Measurements from ENCODE around the gene EEF1A2.
A peak's percentile ranks its signal among the peaks of the same experiment; 100 is the strongest.

EEF1A2 gene

DNA sequence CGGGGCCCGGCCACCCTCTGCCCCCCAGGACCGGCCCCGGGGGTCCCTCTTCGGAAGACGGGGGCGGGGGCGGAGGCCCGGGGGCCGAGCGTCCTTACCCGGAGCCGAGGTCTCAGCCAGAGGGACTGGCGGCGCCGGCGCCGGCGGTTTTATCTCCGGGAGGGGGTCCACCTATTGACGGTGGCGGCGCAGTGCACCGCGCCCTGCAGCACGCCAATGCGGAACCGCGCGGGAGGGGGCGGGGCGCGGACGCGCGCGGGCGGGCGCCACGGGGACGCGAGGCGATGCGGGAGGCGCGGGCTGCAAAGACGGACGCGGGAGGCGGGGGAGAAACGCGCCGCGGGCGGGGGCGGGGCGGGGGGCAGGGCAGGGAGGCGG is at the start of gene EEF1A2:
EEF1A2 (minus strand) TSS at position 124 of the 378 bp plus-strand sequence. CDS start 1,320 bp downstream, outside the sequence.
- DNase-seq = no peak

DNA sequence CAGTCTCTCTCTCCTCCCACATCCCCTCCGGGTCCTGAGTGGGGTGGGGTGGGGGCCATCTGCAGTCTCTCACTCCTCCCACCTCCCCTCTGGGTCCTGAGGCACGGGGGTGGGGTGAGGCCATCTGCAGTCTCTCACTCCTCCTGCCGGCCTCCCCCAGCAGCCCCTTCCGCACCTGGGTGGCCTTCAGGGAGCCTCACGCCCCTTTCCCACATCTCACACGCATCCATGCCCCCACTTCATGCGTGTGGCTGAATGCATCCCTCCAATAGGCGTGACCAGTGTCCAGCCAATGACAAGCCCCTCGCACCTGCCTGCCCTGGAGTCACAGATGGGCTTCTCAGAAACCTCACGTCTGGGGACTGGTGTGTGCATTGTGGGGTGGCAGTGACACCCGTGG is 49.7 kb upstream of the EEF1A2 start:
- DNase-seq = no peak

DNA sequence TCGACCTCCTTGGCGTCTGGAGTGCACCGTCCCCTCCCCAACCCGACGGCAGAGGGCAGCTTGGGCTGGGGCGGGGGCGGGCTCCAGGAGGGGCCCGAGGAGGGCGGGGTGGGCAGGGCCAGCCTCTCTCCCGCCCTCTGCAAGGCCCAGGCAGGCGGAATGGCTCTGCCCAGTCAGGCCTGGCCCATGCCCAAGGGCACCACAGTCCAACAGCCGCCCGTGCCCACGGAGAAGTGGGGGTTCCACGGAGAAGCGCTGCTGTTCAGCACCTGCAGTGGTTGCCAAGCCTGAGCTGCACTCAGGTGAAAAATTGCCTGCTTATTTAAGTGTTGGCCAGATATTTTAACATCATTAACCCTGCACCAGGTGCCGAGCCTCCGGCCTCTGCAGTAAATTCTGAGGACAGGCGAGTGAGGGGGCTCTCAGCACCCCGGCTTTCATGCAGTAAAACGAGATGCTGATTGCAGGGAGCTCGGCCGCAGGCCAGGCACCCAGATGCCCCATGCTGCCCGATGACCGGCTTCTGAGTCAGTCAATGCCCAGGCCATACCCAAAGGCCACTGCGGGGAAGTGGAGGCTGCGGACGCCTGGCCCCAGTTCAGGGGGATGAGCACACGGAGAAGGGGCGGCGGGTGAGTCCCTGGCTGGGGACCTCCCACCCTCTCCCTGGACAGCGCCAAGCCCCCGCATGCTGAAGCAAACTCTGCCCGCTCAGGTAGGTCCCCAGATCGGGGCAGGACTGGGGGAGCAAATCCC is 49.0 kb upstream of the EEF1A2 start, which contains the start of gene SRMS:
SRMS (minus strand) TSS at position 25 of the 756 bp plus-strand sequence. CDS start 286 bp downstream, outside the sequence.
- no peak for DNase-seq

- DNase-seq = no peak
These were observed 48.3 kb upstream of the EEF1A2 start for GRCh38 chr20:63546956-63547724.

DNA sequence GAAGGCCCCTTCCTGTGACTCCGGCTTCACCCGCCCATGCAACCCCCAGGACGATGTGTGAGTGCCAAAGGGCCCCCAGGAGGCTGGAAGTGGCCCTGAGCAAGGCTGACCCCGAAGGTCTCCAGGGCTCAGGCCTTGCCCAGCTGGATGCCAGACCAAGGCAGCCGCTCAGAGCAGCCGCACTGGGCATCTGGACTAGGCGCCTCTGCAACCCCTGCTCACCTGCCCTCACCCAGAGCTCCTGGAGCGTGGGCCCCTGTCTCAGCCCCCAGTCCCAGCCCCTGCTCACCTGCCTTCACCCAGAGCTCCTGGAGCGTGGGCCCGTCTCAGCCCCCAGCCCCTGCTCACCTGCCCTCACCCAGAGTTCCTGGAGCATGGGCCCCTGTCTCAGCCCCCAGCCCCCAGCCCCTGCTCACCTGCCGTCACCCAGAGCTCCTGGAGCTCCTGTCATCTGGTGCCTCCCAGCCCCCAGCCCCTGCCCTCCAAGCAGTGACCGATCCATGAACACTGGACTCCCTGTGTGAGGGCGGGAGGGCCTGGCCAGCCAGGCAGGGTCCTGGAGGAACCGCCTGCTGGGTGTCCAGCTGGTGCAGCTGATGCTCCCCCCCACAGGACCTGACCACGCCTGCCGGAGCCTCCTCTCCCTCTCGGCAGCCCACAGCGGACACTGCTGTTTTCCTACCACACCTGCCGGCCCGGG is 47.5 kb upstream of the EEF1A2 start:
- no peak for DNase-seq

GRCh38 chr20:63545814-63546213 is 46.9 kb upstream of the EEF1A2 start:
- DNase-seq = no peak

GRCh38 chr20:63544958-63545516 is 46.2 kb upstream of the EEF1A2 start:
- no peak for DNase-seq

GRCh38 chr20:63544241-63544957 is 45.5 kb upstream of the EEF1A2 start:
- DNase-seq = no peak

GRCh38 chr20:63543733-63544132 is 44.9 kb upstream of the EEF1A2 start:
- no peak for DNase-seq

- no peak for DNase-seq
These were observed 44.2 kb upstream of the EEF1A2 start for GRCh38 chr20:63543131-63543530.

DNA sequence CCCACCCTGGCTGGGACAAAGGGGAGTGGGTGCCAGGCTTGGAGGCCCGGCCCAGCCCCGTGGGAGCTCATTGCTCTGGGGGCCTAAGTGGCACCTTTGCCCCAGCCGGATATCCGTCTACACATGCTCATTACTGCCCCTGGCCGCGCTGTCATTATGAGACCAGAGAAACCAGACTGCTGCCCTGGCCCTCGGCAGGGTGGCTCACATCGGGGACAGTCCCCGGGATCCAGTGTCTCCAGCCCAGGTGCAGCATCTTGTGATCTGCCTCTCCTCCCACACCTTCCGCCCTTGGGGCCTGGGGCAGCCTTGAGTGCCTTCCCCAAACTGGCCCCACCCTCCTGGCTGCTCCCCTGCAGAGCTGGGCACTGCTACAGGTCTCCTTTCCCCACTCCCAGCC is 43.8 kb upstream of the EEF1A2 start:
- no peak for DNase-seq

GRCh38 chr20:63542031-63542559 is 43.2 kb upstream of the EEF1A2 start:
- no peak for DNase-seq

DNA sequence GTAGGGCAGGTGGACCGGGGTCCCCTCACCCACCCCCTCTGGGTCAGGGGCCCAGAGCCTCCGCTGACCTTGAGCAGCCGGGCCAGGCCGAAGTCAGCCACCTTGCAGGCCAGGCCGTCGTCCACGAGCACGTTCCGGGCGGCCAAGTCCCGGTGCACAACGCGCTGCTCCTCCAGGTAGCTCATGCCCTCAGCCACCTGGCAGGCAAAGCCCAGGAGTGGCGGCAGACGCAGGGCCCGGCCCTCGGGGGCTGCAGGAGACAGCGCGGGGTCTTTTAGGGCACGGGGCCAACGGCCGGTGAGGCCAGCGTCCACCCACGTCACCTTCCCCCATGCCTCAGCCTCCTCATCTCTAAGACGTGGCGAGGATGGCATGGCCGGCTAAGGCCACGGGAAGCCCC is 42.5 kb upstream of the EEF1A2 start:
- no peak for DNase-seq

DNA sequence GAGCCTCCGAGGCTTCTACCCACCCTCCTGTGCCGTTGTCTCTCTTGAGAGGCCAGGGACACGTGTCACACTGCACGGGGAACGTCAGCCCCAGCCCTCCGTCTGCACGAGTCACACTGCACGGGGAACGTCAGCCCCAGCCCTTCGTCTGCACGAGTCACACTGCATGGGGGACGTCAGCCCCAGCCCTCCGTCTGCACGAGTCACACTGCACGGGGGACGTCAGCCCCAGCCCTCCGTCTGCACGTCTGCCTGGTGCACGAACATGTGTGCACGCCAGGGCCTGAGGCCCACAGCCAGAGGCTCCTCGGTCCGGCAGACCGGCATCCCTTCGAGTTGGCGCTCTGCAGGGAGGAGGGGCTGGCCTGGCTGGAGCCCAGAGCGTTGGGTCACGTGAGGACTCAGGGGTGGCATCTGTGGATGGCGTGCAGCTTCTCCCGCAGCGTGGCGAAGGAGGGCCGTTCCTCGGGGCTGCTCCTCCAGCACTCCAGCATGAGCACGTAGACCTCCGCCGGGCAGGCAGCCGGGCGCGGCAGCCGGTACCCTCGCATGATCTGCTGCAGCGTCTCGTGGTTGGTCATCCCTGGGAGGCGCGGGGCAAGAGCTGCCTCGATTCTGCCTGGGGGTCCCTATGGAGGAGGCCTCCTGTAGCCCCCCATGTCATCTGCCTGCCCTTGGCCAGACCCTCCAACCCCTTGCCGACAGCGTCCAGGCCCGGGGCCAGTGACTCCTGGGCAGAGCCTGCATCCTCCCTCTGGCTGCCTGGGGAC is 41.7 kb upstream of the EEF1A2 start:
- peak in 1 of 2 donors; percentile 37 for DNase-seq

DNA sequence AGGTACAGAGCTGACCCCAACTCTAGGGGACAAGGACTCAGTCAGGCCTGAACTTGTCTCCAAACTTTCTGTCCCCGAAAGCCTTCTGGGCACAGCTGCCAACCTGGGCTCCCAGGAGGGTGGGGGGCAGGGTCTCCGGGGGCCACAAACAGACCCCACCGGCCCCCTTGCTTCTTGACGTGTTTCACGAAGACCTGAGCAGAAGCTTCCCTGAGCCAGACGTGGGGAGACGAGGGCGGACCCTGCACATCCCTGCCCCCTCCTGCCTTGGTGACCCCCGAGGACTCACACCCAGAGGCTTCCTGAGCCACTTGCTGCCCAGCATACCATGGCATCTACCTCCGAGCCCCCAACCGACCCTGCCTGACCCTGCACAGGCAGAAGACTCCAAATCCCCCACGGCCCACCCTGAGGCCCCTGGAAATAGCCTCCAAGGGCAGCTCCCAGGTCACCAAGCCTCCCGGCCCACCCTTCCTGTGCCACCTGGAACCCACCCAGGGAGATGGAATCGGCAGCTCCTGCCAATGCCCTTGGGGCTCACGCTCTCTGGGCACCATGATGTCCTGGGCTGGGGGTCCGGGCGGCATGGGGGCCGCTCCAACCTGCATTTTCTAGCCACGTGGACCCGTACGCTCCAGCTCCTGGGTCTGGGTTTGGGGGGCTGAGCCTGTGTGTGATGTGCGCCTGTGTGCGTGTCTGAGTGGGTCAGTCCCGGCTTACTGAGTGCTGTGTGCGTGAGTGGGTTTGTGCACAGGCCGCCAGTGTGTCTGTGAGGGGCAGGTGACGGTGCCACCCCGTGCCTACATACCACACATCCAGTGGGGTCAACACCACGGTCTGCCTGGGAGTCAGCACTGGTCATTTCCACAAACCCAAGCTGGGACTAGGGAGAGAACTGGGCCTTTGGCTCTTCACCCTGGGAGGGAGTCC is 40.8 kb upstream of the EEF1A2 start:
- DNase-seq = no peak

GRCh38 chr20:63539092-63539430 is 40.2 kb upstream of the EEF1A2 start:
- no peak for DNase-seq

DNA sequence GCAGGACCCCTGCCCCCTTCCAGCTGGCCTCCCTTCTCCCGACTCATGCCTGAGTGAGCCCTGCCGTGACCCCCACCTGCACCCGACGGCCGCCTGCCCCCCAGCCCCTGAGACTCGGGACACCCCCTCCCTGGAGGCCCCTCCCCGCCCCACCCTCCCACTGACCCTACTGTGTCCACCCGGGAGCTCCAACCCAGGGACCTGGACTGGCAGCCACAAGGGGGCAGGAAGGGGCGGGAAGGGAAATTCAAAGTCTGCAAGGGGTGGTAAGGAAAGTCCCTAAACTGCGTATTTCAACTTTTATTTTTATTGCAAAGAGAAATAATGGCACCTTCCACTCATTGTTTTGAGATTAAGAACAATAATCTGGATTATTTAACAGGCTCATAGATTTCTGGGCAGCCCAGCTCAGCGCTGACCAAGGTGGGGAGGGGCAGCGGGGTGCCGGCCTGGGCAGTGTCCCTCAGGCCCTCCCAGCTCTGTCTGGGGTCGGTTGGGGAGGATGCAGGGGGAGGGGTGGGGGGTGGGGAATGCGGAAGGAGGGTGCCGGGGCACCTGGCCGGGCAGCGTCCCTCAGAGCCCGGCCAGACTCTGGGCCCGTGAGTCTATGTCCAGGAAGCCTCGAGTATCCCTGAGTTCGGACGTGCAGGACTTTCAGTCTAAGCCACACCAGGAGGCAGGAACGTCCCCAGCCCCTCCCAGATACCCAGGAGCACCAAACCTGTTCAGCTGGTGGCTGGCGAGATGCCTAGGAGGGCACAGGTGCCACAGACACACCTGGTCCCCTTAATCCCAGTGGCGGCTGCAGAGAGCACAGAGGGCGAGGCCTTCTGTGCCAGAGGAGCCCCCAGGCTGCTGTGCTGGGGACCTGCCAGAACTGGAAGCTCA is 39.6 kb upstream of the EEF1A2 start:
- DNase-seq = no peak

- peak; percentile 87 to 93 for DNase-seq
These were observed 38.8 kb upstream of the EEF1A2 start for GRCh38 chr20:63537525-63538203.
